EH (cell line): Measurements from ENCODE around the gene PDCD7.
A peak's percentile ranks its signal among the peaks of the same experiment; 100 is the strongest.
"Not testable (repeated sequence)": the region's sequence is repeated elsewhere in the genome, so short reads cannot be mapped to it uniquely, and the experiment has no call there.

Source experiments
- DNase-seq: peaks from one replicate; pipeline ENCODE4 v3.0.0-alpha.2; 2015; ENCODE audit warnings: low read depth

The PDCD7 gene, protein sequence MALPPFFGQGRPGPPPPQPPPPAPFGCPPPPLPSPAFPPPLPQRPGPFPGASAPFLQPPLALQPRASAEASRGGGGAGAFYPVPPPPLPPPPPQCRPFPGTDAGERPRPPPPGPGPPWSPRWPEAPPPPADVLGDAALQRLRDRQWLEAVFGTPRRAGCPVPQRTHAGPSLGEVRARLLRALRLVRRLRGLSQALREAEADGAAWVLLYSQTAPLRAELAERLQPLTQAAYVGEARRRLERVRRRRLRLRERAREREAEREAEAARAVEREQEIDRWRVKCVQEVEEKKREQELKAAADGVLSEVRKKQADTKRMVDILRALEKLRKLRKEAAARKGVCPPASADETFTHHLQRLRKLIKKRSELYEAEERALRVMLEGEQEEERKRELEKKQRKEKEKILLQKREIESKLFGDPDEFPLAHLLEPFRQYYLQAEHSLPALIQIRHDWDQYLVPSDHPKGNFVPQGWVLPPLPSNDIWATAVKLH

DNA sequence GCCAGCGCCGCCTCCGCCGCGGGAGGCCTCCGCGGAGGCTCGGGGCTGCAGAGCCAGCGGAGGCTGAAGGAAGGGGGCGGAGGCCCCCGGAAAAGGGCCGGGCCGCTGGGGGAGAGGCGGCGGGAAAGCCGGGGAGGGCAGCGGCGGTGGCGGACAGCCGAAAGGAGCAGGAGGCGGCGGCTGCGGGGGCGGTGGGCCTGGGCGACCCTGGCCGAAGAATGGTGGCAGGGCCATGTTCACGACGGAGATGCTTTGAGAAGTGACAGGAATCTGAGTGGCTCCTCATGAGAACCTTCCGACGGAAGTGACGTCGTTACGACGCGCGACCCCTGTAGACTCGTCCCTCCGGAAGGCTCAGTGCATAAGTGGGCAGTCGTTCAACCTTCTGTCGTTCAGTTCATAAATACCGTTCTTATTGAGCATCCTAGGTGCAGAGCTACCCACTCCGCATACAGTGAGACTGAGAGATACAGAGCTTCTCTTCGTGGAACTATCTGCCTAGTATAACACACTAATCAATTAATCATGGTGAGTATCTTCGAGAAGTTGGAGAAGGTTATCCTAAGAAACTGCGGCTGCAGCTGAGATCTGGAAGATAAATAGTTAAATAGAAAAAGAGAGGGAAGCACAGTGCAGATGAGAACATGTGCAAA lies at the start of gene PDCD7:
Gene PDCD7 (minus strand): TSS at position 261 of the 653 bp plus-strand sequence. CDS start 27 bp downstream, at position 234.
- peak; percentile 92 for DNase-seq

DNA sequence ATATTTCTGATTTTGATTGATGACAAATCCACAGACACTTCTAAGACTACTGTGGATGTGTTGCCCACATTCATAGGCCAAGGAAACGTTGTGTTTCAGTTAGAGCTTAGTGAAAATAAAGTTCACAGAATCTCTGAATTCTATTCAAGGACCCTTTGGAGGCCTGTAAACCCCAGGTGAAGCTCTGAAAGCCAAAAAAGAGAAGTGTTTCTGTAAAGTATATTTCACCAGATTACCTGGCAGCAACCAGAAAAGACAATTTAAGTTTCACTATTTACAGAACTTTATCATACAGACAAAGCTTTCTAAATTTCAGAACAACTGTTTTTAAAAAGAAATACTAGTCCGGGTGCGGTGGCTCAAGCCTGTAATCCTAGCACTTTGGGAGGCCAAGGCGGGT lies 48.9 kb upstream of the PDCD7 start:
- DNase-seq, result no peak

DNA sequence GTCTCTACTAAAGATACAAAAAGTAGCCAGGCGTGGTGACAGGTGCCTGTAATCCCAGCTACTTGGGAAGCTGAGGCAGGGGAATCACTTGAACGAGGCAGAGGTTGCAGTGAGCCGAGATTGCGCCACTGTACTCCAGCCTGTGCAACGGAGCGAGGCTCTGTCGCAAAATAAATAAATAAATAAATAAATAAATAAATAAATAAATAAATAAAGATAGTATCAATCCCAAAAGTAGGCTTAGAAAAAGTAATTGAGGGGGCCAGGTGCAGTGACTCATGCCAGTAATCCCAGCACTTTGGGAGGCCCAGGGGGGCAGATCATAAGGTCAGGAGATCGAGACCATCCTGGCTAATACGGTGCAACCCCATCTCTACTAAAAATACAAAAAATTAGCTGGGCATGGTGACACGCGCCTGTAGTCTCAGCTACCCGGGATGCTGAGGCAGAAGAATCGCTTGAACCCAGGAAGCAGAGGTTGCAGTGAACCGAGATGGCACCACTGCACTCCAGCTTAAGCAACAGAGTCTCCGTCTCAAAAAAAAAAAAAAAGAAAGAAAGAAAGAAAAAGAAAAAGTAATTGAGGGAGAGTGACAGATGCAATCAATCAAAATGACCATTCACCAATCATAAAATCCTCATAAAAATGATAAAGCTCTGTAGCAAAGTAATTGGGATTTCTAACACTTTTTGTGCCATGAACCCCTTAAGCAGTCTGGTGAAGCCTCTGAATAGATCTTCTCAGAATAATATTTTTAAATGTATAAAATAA lies 48.2 kb upstream of the PDCD7 start:
- DNase-seq, result not testable (repeated sequence)

DNA sequence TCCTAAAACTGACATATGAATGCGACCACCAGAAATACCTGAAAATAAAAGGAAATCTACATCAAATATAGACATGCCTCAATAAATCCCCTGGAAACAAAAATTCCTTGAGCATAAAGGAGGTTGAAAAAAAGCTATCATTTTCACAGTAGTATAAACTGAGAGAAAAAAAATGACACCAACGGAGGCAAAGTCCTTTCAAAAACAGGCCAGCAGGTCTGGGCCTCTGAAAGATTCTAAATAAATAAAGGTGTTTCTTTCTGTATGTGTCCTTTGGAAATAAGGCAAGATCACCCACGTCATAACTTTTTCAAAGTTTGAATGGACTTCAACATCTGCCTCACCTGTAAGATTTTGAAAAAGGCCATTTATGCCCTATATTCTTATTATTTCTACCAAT lies 46.6 kb upstream of the PDCD7 start:
- no peak for DNase-seq

DNA sequence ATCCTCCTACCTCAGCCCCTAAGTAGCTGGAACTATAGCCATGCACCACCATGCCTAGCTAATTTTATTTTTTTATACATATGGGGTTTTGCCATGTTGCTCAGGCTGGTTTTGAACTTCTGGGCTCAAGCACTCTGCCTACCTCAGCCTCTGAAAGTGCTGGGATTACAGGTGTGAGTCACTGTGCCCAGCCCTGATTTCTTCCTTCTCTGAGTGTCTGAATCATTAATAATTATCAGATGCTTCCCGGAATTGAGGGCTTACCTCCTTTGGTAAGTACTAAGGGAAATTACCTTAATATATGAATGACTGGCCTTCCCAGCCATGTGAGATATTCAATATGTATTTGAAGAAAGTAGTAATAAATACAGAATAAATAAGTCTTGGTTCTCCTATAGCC lies 44.3 kb upstream of the PDCD7 start:
- no peak for DNase-seq

DNA sequence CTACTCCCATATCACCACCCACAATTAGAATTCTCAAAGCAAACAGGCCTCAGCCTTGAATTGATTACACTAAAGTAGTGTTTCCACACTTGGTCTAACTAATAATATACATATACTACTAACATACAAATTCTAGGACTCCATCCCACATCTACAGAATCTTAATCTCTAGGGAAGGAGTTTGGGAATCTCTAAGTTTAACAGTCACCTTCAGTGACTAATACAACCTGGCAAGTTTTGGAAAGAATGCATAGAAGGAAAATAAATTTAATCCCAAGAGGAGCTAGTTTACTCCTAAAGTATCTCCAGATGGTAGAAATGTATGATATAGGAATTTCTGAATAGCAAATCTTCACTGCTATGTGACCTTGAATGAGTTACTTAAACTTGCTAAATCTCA lies 42.4 kb upstream of the PDCD7 start:
- DNase-seq, result no peak

DNA sequence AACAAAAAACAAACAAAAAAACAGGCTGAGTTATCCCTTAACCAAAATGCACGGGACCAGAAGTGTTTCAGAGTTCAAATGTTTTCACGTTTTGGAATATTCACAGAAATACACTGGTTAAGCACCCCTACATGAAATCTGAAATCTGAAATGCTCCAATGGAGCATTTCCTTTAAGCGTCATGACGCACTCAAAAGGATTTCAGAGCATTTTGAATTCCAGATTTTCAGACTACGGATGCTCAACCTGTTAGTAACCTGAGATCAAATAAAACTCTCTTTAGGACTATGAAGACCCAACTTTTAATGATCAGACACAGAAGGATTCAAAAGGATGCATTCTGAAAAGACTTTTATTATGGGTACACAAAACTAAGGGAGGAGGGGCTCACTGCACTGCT lies 41.9 kb upstream of the PDCD7 start:
- DNase-seq, result peak; percentile 29

DNA sequence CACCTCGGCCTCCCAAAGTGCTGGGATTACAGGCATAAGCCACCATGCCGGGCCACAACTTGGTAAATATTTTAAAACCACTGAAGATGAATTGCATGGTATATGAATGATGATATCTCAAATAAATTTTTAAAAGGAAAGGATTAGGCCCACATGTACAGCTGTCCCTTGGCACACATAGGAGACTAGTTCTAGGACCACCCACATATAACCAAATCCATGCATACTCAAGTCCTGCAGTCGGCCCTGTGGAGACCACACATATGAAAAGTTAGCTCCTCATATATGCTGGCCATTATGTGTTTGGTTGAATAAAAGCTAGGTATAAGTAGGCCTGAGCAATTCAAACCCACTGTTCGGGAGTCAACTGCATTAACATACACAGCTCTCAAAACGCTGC lies 40.9 kb upstream of the PDCD7 start:
- no peak for DNase-seq

DNA sequence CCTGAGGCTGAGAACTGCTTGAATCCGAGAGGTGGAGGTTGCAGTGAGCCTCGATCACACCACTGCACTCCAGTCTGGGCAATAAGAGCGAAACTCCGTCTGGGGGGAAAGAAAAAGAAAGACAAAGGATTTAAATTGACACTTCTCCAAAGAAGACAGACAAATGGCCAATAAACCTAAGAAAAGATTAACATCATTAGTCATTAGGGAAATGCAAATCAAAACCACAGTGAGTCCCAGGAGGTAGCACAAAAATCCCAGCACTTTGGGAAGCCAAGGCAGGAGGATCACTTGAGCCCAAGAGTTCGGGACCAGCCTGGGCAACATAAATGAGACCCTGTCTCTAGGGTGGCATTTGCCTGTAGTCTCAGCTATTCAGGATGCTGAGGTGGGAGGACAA lies 38.9 kb upstream of the PDCD7 start:
- no peak for DNase-seq

DNA sequence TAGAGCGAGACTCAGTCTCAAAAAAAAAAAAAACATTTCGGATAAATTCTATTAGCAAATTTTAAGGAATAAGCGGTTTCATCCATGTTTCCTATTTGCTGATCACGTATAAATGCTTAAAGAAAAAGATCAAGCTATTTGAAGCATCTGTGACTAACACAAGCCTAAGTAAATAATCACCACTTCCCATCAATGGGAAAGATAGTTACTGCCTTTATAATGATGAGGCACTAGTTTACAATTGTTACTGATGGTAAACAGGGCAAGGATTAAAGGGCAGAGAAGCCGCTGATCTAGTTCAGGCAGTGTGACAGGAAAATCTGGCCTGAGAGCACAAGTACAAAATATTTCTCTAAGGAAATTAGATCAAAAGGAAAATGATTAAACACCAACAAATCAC lies 37.8 kb upstream of the PDCD7 start:
- DNase-seq, result no peak

DNA sequence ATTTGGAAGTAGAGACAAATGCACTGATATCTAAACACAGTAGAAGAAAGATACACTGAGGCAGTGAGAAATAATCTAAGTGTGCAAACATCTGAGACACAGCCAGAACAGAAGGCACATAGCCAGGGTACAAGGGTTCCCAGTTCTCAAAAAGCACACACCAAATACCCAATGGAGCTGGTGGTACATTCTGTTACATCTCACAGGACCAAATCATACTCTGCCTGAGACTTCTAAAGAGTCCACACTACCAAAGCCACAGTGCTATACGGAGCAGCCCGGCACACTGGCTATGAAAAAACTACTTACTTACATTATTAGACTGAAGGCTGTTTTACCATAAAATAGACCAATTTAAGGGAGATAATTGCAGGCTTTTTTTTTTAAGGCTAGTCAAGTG lies 32.3 kb upstream of the PDCD7 start:
- no peak for DNase-seq

DNA sequence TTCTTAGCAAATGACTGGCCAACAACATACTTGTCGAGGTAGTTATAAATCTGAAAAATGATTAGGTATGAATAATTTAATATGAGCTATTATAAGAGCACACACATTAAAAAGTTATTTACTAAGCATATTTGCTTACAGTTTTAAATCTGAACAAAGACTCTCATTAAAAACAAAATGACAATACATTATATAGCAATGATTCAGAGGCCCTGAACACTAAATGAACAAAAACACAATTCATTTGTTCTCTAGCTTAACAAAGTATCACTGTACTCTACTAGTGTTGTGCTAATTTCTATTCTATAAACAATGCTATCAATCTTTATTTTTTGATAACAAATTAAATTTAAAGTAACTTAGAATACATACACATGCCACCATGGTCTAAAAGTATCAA lies 30.5 kb upstream of the PDCD7 start:
- no peak for DNase-seq

DNA sequence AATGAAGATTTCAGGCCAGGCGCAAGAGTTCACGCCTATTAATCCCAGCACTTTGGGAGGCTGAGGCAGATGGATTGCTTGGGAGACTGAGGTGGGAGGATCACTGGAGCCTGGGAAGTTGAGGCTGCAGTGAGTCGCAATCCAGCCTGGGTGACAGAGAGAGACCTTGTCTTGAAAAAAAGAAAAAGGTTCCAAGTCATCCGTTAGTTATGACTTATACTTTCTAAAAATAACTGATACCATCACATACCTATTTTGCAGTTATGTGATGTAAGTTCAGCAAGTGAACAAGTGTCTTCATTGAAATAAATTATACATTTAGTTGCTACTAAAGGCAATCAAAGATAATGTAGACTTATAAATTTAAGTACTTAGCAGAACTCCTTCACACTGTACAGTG lies 29.4 kb upstream of the PDCD7 start:
- DNase-seq, result peak; percentile 29

DNA sequence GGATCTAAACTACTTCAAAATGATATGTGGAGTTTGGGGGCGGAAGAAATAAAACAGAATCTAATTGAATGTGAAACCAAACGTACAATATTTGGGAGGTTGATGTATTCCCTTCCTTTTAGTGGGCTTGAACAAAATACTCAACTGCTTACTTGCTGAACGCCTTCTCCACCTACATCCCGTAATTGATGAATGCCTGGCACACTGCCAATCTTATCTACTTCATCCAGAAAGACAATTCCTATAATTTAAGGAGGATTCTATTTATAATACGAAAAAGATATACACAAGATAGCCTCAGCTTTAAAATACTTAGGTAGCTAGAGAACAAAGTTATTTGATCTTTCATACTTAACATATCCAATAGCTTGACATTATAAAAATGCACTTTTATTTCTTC lies 23.1 kb upstream of the PDCD7 start:
- no peak for DNase-seq

DNA sequence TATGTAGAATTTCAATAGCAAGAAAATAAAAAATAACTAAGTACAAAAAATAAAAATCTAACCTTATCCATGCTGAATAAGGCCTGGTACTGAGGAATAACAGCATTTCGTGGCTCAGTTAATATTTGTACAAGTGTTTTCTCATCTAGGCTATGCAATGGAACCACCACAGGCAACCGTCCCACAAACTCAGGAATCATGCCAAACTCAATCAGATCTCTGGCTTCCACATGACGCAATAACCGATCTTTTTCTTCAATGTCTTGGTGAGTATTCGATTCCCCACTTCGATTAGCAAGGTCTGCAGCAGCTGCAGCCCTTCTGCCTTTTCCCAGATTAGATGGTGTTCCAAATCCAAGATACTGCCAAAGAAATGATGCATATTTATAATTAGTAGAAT lies 21.1 kb upstream of the PDCD7 start:
- no peak for DNase-seq

DNA sequence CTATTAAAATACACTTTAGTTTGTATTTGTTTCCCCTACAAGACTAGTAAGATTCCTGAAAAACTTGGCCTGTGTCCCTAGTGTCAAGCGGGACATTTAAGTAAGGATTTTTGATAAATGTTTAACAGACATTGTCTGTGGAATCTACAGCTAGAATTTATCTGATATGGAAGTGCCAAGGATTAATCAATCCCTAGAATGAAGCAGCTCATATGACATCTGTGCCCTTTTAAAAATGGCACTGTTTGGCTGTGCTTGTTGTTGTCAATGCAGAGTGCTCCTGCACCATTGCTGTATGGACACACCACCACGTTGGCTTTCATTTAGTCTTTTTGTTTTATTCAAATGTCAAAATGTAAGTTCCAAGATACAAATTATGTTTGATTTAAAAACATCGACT lies 14.3 kb upstream of the PDCD7 start:
- no peak for DNase-seq

DNA sequence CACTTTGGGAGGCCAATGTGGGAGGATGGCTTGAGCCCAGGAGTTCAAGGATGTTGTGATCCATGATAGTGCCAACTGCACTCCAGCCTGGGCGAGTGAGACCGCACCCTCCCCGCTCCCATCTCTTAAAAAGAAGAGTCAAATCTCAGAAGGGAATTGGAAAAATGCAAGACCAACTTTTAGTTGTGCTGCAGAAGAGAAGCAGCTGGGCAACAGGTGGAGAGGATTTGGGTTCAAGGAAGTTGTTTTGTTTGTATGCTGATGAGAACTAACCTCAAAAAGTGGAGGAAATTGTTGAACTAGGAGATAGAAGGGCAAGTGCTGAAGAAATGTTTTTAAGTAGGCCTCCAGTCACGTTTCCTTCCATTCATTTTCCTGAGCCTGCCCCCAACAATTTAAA lies 12.8 kb upstream of the PDCD7 start:
- no peak for DNase-seq

DNA sequence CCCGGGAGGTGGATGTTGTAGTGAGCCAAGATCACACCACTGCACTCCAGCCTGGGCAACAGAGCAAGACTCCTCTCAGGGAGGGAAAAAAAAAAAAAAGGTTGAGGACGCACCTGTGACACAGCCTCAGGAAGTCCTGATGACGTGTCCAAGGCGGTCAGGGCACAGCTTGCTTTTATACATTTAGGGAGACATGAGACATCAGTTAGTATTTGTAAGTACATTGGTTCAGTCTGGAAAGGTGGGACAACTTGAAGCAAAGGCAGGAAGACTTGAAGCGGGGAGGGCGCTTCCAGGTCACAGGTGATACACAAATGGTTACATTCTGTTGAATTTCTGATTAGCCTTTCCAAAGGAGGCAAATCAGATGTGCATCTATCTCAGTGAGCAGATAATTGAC lies 5.0 kb upstream of the PDCD7 start:
- DNase-seq, result not testable (repeated sequence)

DNA sequence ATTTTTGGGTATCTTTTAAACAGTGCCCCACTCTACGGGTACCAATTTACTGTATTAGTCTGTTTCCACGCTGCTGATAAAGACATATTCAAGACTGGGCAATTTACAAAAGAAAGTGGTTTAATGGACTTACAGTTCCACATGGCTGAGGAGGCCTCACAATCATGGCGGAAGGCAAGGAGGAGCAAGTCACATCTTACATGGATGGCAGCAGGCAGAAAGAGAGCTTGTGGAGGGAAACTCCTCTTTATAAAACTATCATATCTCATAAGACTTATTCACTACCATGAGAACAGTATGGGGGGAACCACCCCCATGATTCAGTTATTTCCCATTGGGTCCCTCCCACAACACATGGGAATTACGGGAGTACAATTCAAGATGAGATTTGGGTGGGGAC lies 4.3 kb upstream of the PDCD7 start:
- not testable (repeated sequence) for DNase-seq

DNA sequence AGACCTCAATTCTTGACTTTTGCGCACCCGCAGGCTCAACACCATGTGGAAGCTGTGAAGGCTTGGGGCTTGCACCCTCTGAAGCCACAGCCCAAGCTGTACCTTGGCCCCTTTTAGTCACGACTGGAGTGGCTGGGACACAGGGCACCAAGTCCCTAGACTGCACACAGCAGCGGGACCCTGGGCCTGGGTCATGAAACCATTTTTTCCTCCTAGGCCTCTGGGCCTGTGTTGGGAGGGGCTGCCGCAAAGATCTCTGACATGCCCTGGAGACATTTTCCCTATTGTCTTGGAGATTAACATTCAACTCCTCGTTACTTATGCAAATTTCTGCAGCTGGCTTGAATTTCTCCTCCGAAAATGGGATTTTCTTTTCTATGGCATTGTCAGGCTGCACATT lies 3.5 kb upstream of the PDCD7 start:
- DNase-seq, result not testable (repeated sequence)

DNA sequence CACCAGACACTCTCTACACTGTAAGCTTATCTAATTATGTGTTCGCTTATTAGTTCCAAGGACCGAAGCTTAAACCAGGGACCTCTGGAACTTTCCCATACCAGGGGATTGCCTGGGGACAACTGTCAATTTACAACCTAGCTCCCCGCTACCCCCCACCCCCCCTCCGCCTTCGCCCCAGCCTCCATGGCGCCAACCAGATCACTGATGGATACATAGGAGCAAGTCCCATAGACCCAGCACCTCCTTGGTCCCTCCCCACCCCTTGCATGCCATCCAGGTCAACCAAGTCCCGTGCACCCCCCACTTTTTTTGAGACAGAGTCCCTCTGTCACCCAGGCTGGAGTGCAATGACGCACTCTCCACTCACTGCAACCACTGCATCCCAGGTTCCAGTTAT lies 930 bp upstream of the PDCD7 start:
- no peak for DNase-seq

DNA sequence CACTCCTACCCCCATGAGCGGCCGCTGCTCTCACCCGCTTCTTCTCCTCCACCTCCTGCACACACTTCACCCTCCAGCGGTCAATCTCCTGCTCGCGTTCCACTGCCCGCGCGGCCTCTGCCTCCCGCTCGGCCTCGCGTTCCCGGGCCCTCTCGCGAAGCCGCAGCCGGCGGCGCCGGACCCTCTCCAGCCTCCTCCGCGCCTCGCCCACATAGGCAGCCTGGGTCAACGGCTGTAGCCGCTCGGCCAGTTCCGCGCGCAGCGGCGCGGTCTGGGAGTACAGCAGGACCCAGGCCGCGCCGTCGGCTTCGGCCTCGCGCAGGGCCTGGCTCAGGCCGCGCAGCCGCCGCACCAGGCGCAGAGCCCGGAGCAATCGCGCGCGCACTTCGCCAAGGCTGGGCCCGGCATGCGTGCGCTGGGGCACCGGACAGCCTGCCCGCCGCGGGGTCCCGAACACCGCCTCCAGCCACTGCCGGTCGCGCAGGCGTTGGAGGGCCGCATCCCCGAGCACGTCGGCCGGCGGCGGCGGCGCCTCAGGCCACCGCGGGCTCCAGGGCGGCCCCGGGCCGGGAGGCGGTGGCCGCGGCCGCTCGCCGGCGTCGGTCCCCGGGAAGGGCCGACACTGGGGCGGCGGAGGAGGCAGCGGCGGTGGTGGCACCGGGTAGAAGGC lies 595 bp downstream of the PDCD7 start:
- peak; percentile 61 for DNase-seq
